Testis (tissue), 3 donors: ENCODE measurements around the gene TUBE1. TPM values are rescaled to one million over a fixed set of nuclear protein-coding genes. Genes with fewer than 3 reads are reported as not detected.
A peak's percentile ranks its signal among the peaks of the same experiment; 100 is the strongest.

Experiments used
- DNase-seq: peaks from one replicate; pipeline ENCODE4 v3.0.0-alpha.2; 2019
- H3K27ac ChIP-seq, 2 donors: fragments of 200-600 bp; sonication (generic); one replicate each; pipeline ENCODE4 v1.5.1; 2019
- H3K27me3 ChIP-seq: fragments of 200-600 bp; sonication (generic); one replicate; pipeline ENCODE4 v1.5.1; 2019
- H3K36me3 ChIP-seq: fragments of 200-600 bp; sonication (generic); one replicate; pipeline ENCODE4 v1.5.1; 2017; ENCODE audit warnings: low read depth; ENCODE audit errors: missing control alignments
- H3K4me1 ChIP-seq: fragments of 200-600 bp; sonication (generic); one replicate; pipeline ENCODE4 v1.5.1; 2019
- H3K4me3 ChIP-seq, 2 donors: fragments of 200-600 bp; sonication (generic); one replicate each; pipeline ENCODE4 v1.5.1; 2017 to 2019
- H3K9me3 ChIP-seq: fragments of 200-600 bp; sonication (generic); one replicate; pipeline ENCODE4 v1.5.1; 2017
- CTCF ChIP-seq, 3 experiments: fragments of 450-650 bp in 2 of 3; fragments of 200-600 bp in 1 of 3; sonication (generic) in 1 of 3; IDR thresholded peaks; one replicate each; pipeline ENCODE4 v1.5.1; 2016 to 2019; ENCODE audit warnings: antibody characterized with exemption in 3 of 3, mild to moderate bottlenecking in 2 of 3, moderate library complexity in 1 of 3
- POLR2A ChIP-seq: fragments of 450-650 bp; IDR thresholded peaks from one replicate; pipeline ENCODE4 v1.6.1; 2017; ENCODE audit warnings: antibody characterized with exemption, mild to moderate bottlenecking, moderate library complexity
- WGBS, 2 donors: methylation state at CpG; one replicate each; pipeline ENCODE4 v1.1.5; 2018; 5-methylcytosine and 5-hydroxymethylcytosine counted together
- intact Hi-C: fragments of 100-400 bp; cut with DNase I; formaldehyde crosslinking; loops from one replicate; pipeline ENCODE4 v1.15.1; 2023; ENCODE audit warnings: low total_unique reads
- polyA plus RNA-seq: library from polyadenylated mRNA; stranded (reverse); fragments of 350-450 nt; fragmentation: Illumina TruSeq; extraction: RNeasy Lipid Tissue Mini Kit (QIAGEN cat#74804); gene quantifications from one replicate; pipeline ENCODE4 v1.2.3, GENCODE V29; 2014; ENCODE audit warnings: low read depth, low replicate concordance; ENCODE audit not compliant: insufficient read depth
- total RNA-seq, 2 donors: library from RNA; depleted of rRNA; stranded (reverse); fragments of >200 nt; gene quantifications; one replicate each; pipeline ENCODE4 v1.2.3, GENCODE V29; 2016

Gene TUBE1
- total and polyA plus RNA-seq, 3 donors from 2014 or later, result 59.3 to 76.3 (median 62.1) TPM

GRCh38 chr6:112100561-112100960 lies 13.3 kb upstream of the TUBE1 start:
- no peak for TF ChIP-seq CTCF (IDR thresholded peaks at IDR 0.05)
- TF ChIP-seq POLR2A, result no peak
- 87 to 90% methylated on average over 4 of the region's 4 CpGs for WGBS, 2 donors
- H3K36me3 ChIP-seq, result no peaks in the 10 kb centered on the region
- DNase-seq, result no peak
- intact Hi-C loops, result no loop called here
- H3K9me3 ChIP-seq, result no peaks in the 10 kb centered on the region
- H3K4me3 ChIP-seq, result no peak overlapping the region
- H3K27me3 ChIP-seq, result no peaks in the 10 kb centered on the region
- H3K27ac ChIP-seq, result no peak overlapping the region
- H3K4me1 ChIP-seq, result no peaks in the 10 kb centered on the region

- Histone ChIP-seq H3K9me3 (no peaks in the 10 kb centered on the region), H3K4me3 (no peak overlapping the region), H3K36me3 (no peaks in the 10 kb centered on the region), H3K4me1 (no peaks in the 10 kb centered on the region), H3K27ac (no peak overlapping the region), H3K27me3 (no peaks in the 10 kb centered on the region)
- TF ChIP-seq CTCF (IDR thresholded peaks at IDR 0.05), result no peak
- TF ChIP-seq POLR2A, result no peak
- DNase-seq, result no peak
- WGBS, 2 donors, result 88 to 97% methylated on average over 2 of the region's 2 CpGs
- intact Hi-C loops, result no loop called here
These were observed 9.6 kb upstream of the TUBE1 start for GRCh38 chr6:112096901-112097300.

GRCh38 chr6:112087916-112088315 lies 634 bp upstream of the TUBE1 start:
- no peaks in the 10 kb centered on the region for H3K36me3 ChIP-seq
- no peak for DNase-seq
- H3K27ac ChIP-seq, result peak overlapping the region; percentile 81 to 90
- no peaks in the 10 kb centered on the region for H3K4me1 ChIP-seq
- TF ChIP-seq CTCF (IDR thresholded peaks at IDR 0.05) (no peak), POLR2A (no peak)
- no peaks in the 10 kb centered on the region for H3K27me3 ChIP-seq
- no peaks in the 10 kb centered on the region for H3K9me3 ChIP-seq
- intact Hi-C loops, result no loop called here
- H3K4me3 ChIP-seq, result peak overlapping the region; percentile 83
- 10 to 12% methylated on average over 7 of the region's 7 CpGs for WGBS, 2 donors

- Histone ChIP-seq H3K27ac (peak overlapping the region; percentile 81 to 90), H3K9me3 (no peaks in the 10 kb centered on the region), H3K4me3 (peak overlapping the region; percentile 83), H3K36me3 (no peaks in the 10 kb centered on the region), H3K27me3 (no peaks in the 10 kb centered on the region), H3K4me1 (no peaks in the 10 kb centered on the region)
- intact Hi-C loops, result no loop called here
- no peak for DNase-seq
- WGBS, 2 donors, result 1% methylated on average over 8 of the region's 8 CpGs
- TF ChIP-seq POLR2A, result no peak
- TF ChIP-seq CTCF (IDR thresholded peaks at IDR 0.05), result no peak
These were observed 542 bp downstream of the TUBE1 start for GRCh38 chr6:112086744-112087135.

GRCh38 chr6:112085286-112086065 lies 1.8 kb downstream of the TUBE1 start:
- no peaks in the 10 kb centered on the region for H3K4me1 ChIP-seq
- H3K27me3 ChIP-seq, result no peaks in the 10 kb centered on the region
- peak; percentile 30 for DNase-seq
- no peak overlapping the region for H3K27ac ChIP-seq
- H3K9me3 ChIP-seq, result no peaks in the 10 kb centered on the region
- no peak overlapping the region for H3K4me3 ChIP-seq
- no peaks in the 10 kb centered on the region for H3K36me3 ChIP-seq
- WGBS, 2 donors, result 76 to 77% methylated on average over 8 of the region's 8 CpGs
- intact Hi-C loops, result no loop called here
- TF ChIP-seq CTCF (IDR thresholded peaks at IDR 0.05), result no peak
- TF ChIP-seq POLR2A, result no peak
